ENCODE results near the gene ELAVL3.
A peak's percentile ranks its signal among the peaks of the same experiment; 100 is the strongest.

ELAVL3 gene

GRCh38 chr19:11505504-11506100 lies 24.8 kb upstream of the ELAVL3 start, which contains the start of gene ZNF653:
ZNF653 (minus strand) TSS chr19:11505839; CDS start chr19:11505786, 53 bp downstream.
- TF ChIP-seq ESRRG (CRISPR knock-in tag; IDR thresholded peaks at IDR 0.05) = peak; percentile 69; the same call in 1 of the 2 replicates
- peak; percentile 54; the same call in 1 of the 2 replicates for TF ChIP-seq GLIS3 (CRISPR knock-in tag; IDR thresholded peaks at IDR 0.05)
- TF ChIP-seq TOX (CRISPR knock-in tag; IDR thresholded peaks at IDR 0.05; ENCODE audit: borderline replicate concordance) = no peak
- no peak for TF ChIP-seq ZFP3 (CRISPR knock-in tag; IDR thresholded peaks at IDR 0.05)
- TF ChIP-seq TSHZ2 (CRISPR knock-in tag; IDR thresholded peaks at IDR 0.05) = peak; percentile 55; the same call in 1 of the 2 replicates
- no peak for TF ChIP-seq ZNF565 (CRISPR knock-in tag; conservative IDR thresholded peaks at IDR 0.05; ENCODE audit: low read depth)
- TF ChIP-seq ZC3H10 (CRISPR knock-in tag; IDR thresholded peaks at IDR 0.05) = 0 out of 2 replicates have a peak, but pooled peaks have one; percentile 32
- TF ChIP-seq RARB (CRISPR knock-in tag; IDR thresholded peaks at IDR 0.05) = no peak
- TF ChIP-seq BACH2 (CRISPR knock-in tag; IDR thresholded peaks at IDR 0.05; ENCODE audit: borderline replicate concordance) = no peak
- no peak for TF ChIP-seq ZNF8 (CRISPR knock-in tag; IDR thresholded peaks at IDR 0.05)
- no peak for TF ChIP-seq PPARA (CRISPR knock-in tag; IDR thresholded peaks at IDR 0.05; ENCODE audit: borderline replicate concordance)
- peak; percentile 68 for ATAC-seq

- peak; percentile 97 for ATAC-seq
- no peak for TF ChIP-seq ESRRG (CRISPR knock-in tag; IDR thresholded peaks at IDR 0.05)
- peak; percentile 41; the same call in 1 of the 2 replicates for TF ChIP-seq PATZ1 (CRISPR knock-in tag; IDR thresholded peaks at IDR 0.05; ENCODE audit: borderline replicate concordance)
These were observed 24.2 kb upstream of the ELAVL3 start for GRCh38 chr19:11505032-11505503.

- TF ChIP-seq SNAI2 (CRISPR knock-in tag; IDR thresholded peaks at IDR 0.05) = no peak
- TF ChIP-seq GLIS3 (CRISPR knock-in tag; IDR thresholded peaks at IDR 0.05) = no peak
- TF ChIP-seq PATZ1 (CRISPR knock-in tag; IDR thresholded peaks at IDR 0.05; ENCODE audit: borderline replicate concordance) = no peak
- TF ChIP-seq ISL1 (CRISPR knock-in tag; IDR thresholded peaks at IDR 0.05) = no peak
- no peak for TF ChIP-seq ZFP3 (CRISPR knock-in tag; IDR thresholded peaks at IDR 0.05)
- TF ChIP-seq TSHZ2 (CRISPR knock-in tag; IDR thresholded peaks at IDR 0.05) = no peak
- no peak for TF ChIP-seq ARNTL (CRISPR knock-in tag; IDR thresholded peaks at IDR 0.05; ENCODE audit: borderline replicate concordance, low read depth)
- no peak for TF ChIP-seq PPARA (CRISPR knock-in tag; IDR thresholded peaks at IDR 0.05; ENCODE audit: borderline replicate concordance)
- TF ChIP-seq ZNF70 (CRISPR knock-in tag; IDR thresholded peaks at IDR 0.05) = no peak
- TF ChIP-seq ESRRG (CRISPR knock-in tag; IDR thresholded peaks at IDR 0.05) = no peak
- TF ChIP-seq CSRNP3 (CRISPR knock-in tag; IDR thresholded peaks at IDR 0.05) = no peak
- TF ChIP-seq OSR1 (CRISPR knock-in tag; IDR thresholded peaks at IDR 0.05) = no peak
- TF ChIP-seq RARB (CRISPR knock-in tag; IDR thresholded peaks at IDR 0.05) = no peak
- TF ChIP-seq TCF4 (CRISPR knock-in tag; IDR thresholded peaks at IDR 0.05; ENCODE audit: borderline replicate concordance) = no peak
- no peak for TF ChIP-seq ZFP30 (CRISPR knock-in tag; IDR thresholded peaks at IDR 0.05)
- ATAC-seq = no peak
These were observed 23.7 kb upstream of the ELAVL3 start for GRCh38 chr19:11504502-11505031.
